HG03442 (cell line): ENCODE measurements around the gene IFT122.

Experiments used
- ATAC-seq: cut with Tn5 transposase; IDR thresholded peaks from one replicate; pipeline ENCODE4 v1.9.1; 2021; ENCODE audit warnings: mild to moderate bottlenecking, moderate library complexity; ENCODE audit not compliant: unreplicated experiment

IFT122 gene

GRCh38 chr3:129567176-129567705 lies 127.2 kb downstream of the IFT122 start:
- no peak for ATAC-seq

- no peak for ATAC-seq
Observed at GRCh38 chr3:129567939-129568338, 127.9 kb downstream of the IFT122 start.

- no peak for ATAC-seq
Observed at GRCh38 chr3:129569856-129570255, 129.8 kb downstream of the IFT122 start.
